ENCODE results near the gene ZSCAN1.

ZSCAN1 gene

DNA sequence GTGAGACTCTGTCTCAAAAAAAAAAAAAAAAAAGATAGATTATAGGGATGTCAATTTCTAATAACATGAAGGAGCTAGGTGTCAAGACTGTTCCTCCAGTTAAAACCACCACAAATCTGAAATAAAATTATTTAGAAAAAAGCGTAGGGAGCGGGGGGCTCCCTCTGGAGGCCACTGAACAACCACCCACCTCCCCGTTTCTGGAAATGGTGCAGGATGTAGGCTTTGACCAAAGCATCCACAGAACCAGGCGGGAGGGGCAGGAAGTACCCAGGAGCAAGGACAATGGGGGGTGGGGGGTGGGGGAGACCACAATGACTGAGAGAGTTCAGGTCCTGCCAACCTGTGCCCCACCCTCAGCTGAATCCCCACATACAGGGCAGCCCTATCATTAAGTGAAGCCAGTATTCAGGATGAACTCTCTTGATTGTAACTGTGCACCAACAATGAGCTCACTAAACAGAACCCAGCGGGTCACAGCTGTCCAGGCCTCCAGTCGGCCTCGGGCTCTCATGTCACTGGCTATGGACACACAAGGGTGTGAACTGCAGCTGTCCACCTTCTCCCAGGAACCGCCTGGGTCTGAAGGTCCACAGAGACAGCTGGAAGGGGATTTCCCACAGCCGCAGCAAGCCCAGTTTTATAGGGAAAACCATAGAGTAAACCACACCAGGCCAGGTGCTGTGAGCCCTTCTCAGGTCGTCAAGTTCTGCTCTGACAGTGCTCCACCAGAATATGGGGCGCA, 57.6 kb downstream of the ZSCAN1 start:
- TF ChIP-seq, protein P1, sequence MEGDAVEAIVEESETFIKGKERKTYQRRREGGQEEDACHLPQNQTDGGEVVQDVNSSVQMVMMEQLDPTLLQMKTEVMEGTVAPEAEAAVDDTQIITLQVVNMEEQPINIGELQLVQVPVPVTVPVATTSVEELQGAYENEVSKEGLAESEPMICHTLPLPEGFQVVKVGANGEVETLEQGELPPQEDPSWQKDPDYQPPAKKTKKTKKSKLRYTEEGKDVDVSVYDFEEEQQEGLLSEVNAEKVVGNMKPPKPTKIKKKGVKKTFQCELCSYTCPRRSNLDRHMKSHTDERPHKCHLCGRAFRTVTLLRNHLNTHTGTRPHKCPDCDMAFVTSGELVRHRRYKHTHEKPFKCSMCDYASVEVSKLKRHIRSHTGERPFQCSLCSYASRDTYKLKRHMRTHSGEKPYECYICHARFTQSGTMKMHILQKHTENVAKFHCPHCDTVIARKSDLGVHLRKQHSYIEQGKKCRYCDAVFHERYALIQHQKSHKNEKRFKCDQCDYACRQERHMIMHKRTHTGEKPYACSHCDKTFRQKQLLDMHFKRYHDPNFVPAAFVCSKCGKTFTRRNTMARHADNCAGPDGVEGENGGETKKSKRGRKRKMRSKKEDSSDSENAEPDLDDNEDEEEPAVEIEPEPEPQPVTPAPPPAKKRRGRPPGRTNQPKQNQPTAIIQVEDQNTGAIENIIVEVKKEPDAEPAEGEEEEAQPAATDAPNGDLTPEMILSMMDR (conservative IDR thresholded peaks at IDR 0.05; ENCODE audit: low read length), result no peak
- no peak overlapping the region for H3K4me3 ChIP-seq (ENCODE audit: low read length)
- DNase-seq (ENCODE audit: low read depth), result no peak

DNA sequence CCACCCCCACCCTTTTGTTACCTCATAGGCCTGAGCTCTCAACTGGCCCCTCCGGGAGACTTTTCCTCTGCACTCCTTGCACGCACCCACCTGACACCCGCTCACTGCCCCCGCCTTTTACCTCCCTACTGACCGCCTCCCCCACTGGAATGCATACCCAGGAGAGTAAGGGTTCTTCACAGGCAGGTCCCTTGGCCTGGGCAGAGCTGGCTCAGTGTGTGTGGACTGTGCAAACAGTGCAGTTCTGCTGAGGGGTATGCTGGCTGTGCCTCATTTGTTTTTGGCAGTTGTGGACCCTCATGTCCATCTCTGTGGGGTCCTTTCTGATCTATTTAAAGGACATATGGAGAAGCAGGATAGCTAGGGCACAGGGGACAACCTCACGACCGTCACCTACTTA, 59.2 kb downstream of the ZSCAN1 start:
- no peak for DNase-seq (ENCODE audit: low read depth)
- no peak overlapping the region for H3K4me3 ChIP-seq (ENCODE audit: low read length)
- TF ChIP-seq, protein P1 (conservative IDR thresholded peaks at IDR 0.05; ENCODE audit: low read length), result no peak

DNA sequence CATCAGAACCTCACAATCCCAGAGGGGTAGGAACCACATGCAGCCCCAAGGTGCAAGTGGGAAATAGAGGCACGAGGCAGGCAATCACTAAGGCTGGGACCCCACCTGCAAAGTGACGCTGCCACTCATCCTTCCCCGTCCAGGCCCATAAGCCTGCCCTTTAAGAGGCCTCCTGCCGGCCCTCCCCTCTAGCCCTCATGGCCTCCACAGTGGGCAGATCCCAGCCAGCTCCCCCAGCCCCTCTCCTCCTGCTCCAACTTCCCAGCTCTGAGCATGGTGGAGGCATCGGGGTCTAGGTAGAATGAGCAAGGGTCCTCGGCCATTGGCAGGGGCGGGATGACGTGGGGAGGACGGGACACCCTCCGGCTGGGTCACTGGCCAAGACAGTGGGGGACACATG, 61.5 kb downstream of the ZSCAN1 start:
- TF ChIP-seq, protein P1 (conservative IDR thresholded peaks at IDR 0.05; ENCODE audit: low read length), result no peak
- DNase-seq (ENCODE audit: low read depth), result no peak
- H3K4me3 ChIP-seq (ENCODE audit: low read length), result no peak overlapping the region

DNA sequence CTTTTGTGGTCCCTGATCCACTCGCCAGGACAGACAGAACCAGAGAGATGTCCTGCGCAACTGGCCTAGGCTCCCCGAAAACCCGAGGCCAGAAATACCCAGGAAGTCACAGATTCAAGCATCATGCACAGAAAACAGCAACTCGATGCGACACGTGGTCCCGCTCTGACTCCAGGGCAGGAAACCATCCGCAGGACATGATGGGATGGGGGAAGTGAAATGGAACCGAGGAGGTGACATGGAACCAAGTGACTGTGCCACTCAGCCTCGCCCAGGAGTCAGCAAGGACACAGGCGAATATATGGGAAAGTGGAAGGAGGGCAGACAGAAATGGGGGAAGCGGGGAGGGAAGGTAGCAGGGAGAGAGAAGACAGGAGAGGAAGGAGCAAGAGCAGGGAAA, 63.1 kb downstream of the ZSCAN1 start:
- TF ChIP-seq, protein P1 (conservative IDR thresholded peaks at IDR 0.05; ENCODE audit: low read length), result no peak
- no peak overlapping the region for H3K4me3 ChIP-seq (ENCODE audit: low read length)
- no peak for DNase-seq (ENCODE audit: low read depth)

DNA sequence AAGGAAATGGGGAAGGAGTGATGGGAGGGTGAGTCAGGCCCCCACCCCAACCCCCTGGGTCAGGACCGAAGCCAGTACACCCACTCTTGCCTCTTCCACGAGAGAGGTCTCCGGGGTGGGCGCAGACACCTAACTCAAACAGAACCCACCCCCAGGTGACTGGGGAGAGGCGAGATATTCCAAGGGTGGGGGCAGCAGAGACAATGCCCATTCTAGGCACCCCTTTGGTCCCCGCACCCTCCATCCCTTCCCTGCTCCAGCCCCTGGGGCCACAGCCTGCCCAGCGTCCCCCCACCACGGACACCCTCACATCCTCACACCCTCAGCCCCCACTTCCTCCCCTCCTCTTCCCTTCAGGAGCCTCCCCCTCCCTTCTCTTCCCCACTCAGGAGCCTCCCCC, 63.5 kb downstream of the ZSCAN1 start:
- TF ChIP-seq, protein P1 (conservative IDR thresholded peaks at IDR 0.05; ENCODE audit: low read length), result no peak
- DNase-seq (ENCODE audit: low read depth), result no peak
- peak overlapping the region; percentile 79 for H3K4me3 ChIP-seq (ENCODE audit: low read length)

DNA sequence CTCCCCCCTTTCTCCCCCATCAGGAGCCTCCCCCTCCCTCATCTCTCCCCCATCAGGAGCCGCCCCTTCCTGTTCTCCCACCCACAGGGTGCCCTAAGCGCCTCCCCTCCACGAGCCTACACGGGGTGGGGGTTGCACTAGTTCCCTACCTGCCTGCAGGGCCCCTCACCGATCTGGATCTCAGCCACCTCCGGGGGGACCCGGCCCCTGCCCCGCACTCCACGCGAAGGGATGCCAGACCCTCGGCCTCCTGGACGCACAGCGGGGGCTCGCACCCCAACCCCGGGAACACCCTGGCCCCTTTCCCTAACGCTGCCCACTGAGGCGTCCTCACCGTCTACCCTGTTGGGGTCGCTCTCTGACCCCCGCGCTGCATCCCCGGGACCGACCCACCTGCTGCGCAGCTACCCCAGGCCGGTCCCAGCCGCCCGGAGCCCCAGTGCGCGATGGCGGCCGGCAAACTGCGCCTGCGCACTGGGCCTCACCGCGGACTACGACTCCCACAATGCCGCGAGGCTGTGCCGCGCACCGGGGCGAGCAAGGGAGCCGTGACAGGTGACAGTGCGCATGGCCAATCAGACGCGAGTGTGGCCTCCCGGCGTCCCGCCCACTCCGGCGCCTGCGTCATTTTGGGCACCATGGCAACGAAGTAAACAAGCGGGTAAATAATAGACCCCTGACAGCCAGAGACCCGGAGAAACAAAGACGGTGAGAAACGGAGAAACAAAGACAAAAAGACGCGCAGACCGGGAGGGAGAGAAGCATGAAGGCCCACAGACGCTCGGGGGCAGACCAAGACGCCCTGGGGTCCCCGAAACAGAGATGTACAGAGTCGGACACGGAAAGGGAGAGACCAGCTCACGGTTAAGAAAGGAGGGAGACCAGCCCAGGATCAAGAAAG, 64.2 kb downstream of the ZSCAN1 start, which contains the start of gene ZSCAN18:
ZSCAN18 (minus strand) TSS at position 451 of the 901 bp plus-strand sequence. CDS start 7,964 bp downstream, outside the sequence.
- TF ChIP-seq, protein P1 (conservative IDR thresholded peaks at IDR 0.05; ENCODE audit: low read length), result no peak
- DNase-seq (ENCODE audit: low read depth), result peak; percentile 87
- H3K4me3 ChIP-seq (ENCODE audit: low read length), result peak within 1 kb of the TSS; percentile 79

Measured in AG10803 (cell line).